Measurements from ENCODE around the gene BCL2L14. TPM values are rescaled to one million over a fixed set of nuclear protein-coding genes. Genes with fewer than 3 reads are reported as not detected.
"Not testable (repeated sequence)": the region's sequence is repeated elsewhere in the genome, so short reads cannot be mapped to it uniquely, and the experiment has no call there.

Gene BCL2L14
- total and polyA plus RNA-seq, 3 experiments from 2014 or later = 0.20 to 0.22 TPM; not detected in 1

- Mint-ChIP-seq H3K27ac (no peak overlapping the region), H3K36me3 (no peaks in the 10 kb centered on the region), H3K4me1 (no peaks in the 10 kb centered on the region), H3K27me3 (peaks cover 11 to 44% of the 10 kb centered on the region in 2 donors), H3K4me3 (no peak overlapping the region), H3K9me3 (peaks cover 0 to 2% (median 0%) of the 10 kb centered on the region in 5 donors)
- Histone ChIP-seq H3K4me1 (ENCODE audit: insufficient read depth, low read length) (no peaks in the 10 kb centered on the region), H3K9me3 (ENCODE audit: low read length) (no peaks in the 10 kb centered on the region), H3K27ac (ENCODE audit: low read depth, low read length) (no peak overlapping the region), H3K27me3 (ENCODE audit: insufficient read depth, low read length, poor library complexity, severe bottlenecking) (no peaks in the 10 kb centered on the region), H3K36me3 (ENCODE audit: insufficient read depth, low read length) (no peaks in the 10 kb centered on the region), H3K4me3 (ENCODE audit: low read length) (no peak overlapping the region)
- ChIA-PET POLR2A (no interaction called here), CTCF (no interaction called here)
- DNase-seq = no peak
These were observed 27.4 kb downstream of the BCL2L14 start for GRCh38 chr12:12097891-12098690.

- Histone ChIP-seq H3K4me3 (ENCODE audit: low read length) (no peak overlapping the region), H3K9me3 (ENCODE audit: low read length) (no peaks in the 10 kb centered on the region), H3K4me1 (ENCODE audit: insufficient read depth, low read length) (no peaks in the 10 kb centered on the region), H3K27me3 (ENCODE audit: insufficient read depth, low read length, poor library complexity, severe bottlenecking) (no peaks in the 10 kb centered on the region), H3K36me3 (ENCODE audit: insufficient read depth, low read length) (no peaks in the 10 kb centered on the region), H3K27ac (ENCODE audit: low read depth, low read length) (no peak overlapping the region)
- Mint-ChIP-seq H3K4me1 (no peaks in the 10 kb centered on the region), H3K27me3 (peaks cover 10 to 44% of the 10 kb centered on the region in 2 donors), H3K36me3 (no peaks in the 10 kb centered on the region), H3K27ac (no peak overlapping the region), H3K4me3 (no peak overlapping the region), H3K9me3 (peaks cover 0 to 4% (median 2%) of the 10 kb centered on the region in 5 donors)
- ChIA-PET POLR2A (no interaction called here), CTCF (no interaction called here)
- no peak for DNase-seq
These were observed 27.9 kb downstream of the BCL2L14 start for GRCh38 chr12:12098691-12099015.

- Histone ChIP-seq H3K27me3 (ENCODE audit: insufficient read depth, low read length, poor library complexity, severe bottlenecking) (no peaks in the 10 kb centered on the region), H3K36me3 (ENCODE audit: insufficient read depth, low read length) (no peaks in the 10 kb centered on the region), H3K27ac (ENCODE audit: low read depth, low read length) (no peak overlapping the region), H3K4me1 (ENCODE audit: insufficient read depth, low read length) (no peaks in the 10 kb centered on the region), H3K9me3 (ENCODE audit: low read length) (no peaks in the 10 kb centered on the region), H3K4me3 (ENCODE audit: low read length) (no peak overlapping the region)
- H3K27ac Mint-ChIP-seq = no peak overlapping the region
- no peaks in the 10 kb centered on the region for H3K4me1 Mint-ChIP-seq
- H3K4me3 Mint-ChIP-seq = no peak overlapping the region
- ChIA-PET CTCF (no interaction called here), POLR2A (no interaction called here)
- peaks cover 13 to 44% of the 10 kb centered on the region in 2 donors for H3K27me3 Mint-ChIP-seq
- peaks cover under 1 to 6% (median 2%) of the 10 kb centered on the region in 5 donors for H3K9me3 Mint-ChIP-seq
- H3K36me3 Mint-ChIP-seq = no peaks in the 10 kb centered on the region
- no peak for DNase-seq
These were observed 28.4 kb downstream of the BCL2L14 start for GRCh38 chr12:12099102-12099501.

GRCh38 chr12:12107678-12108077, 36.9 kb downstream of the BCL2L14 start:
- Mint-ChIP-seq H3K27ac (no peak overlapping the region), H3K4me3 (no peak overlapping the region), H3K4me1 (no peaks in the 10 kb centered on the region), H3K36me3 (peaks cover 0 to 9% (median 3%) of the 10 kb centered on the region in 3 donors), H3K27me3 (peaks cover 10% of the 10 kb centered on the region in 2 donors), H3K9me3 (peaks cover 27 to 35% (median 30%) of the 10 kb centered on the region in 5 donors)
- Histone ChIP-seq H3K27me3 (ENCODE audit: insufficient read depth, low read length, poor library complexity, severe bottlenecking) (no peaks in the 10 kb centered on the region), H3K4me1 (ENCODE audit: insufficient read depth, low read length) (no peaks in the 10 kb centered on the region), H3K9me3 (ENCODE audit: low read length) (no peaks in the 10 kb centered on the region), H3K36me3 (ENCODE audit: insufficient read depth, low read length) (no peaks in the 10 kb centered on the region), H3K27ac (ENCODE audit: low read depth, low read length) (no peak overlapping the region), H3K4me3 (ENCODE audit: low read length) (no peak overlapping the region)
- CTCF ChIA-PET = no interaction called here
- POLR2A ChIA-PET = no interaction called here
- no peak for DNase-seq

GRCh38 chr12:12108441-12109058, 37.8 kb downstream of the BCL2L14 start:
- H3K4me3 ChIP-seq (ENCODE audit: low read length) = no peak overlapping the region
- no peaks in the 10 kb centered on the region for H3K9me3 ChIP-seq (ENCODE audit: low read length)
- Mint-ChIP-seq H3K27ac (no peak overlapping the region), H3K9me3 (peaks cover 26 to 33% (median 27%) of the 10 kb centered on the region in 5 donors), H3K36me3 (peaks cover 0 to 9% (median 3%) of the 10 kb centered on the region in 3 donors), H3K27me3 (peaks cover 10 to 18% of the 10 kb centered on the region in 2 donors), H3K4me3 (no peak overlapping the region), H3K4me1 (no peaks in the 10 kb centered on the region)
- H3K4me1 ChIP-seq (ENCODE audit: insufficient read depth, low read length) = no peaks in the 10 kb centered on the region
- H3K36me3 ChIP-seq (ENCODE audit: insufficient read depth, low read length) = no peaks in the 10 kb centered on the region
- H3K27ac ChIP-seq (ENCODE audit: low read depth, low read length) = no peak overlapping the region
- no peaks in the 10 kb centered on the region for H3K27me3 ChIP-seq (ENCODE audit: insufficient read depth, low read length, poor library complexity, severe bottlenecking)
- ChIA-PET CTCF (no interaction called here), POLR2A (no interaction called here)
- no peak for DNase-seq

- H3K4me1 Mint-ChIP-seq; H3K4me1 ChIP-seq (ENCODE audit: insufficient read depth, low read length); H3K27me3 ChIP-seq (ENCODE audit: insufficient read depth, low read length, poor library complexity, severe bottlenecking); CTCF ChIA-PET; POLR2A ChIA-PET; H3K36me3 Mint-ChIP-seq; H3K9me3 ChIP-seq (ENCODE audit: low read length); H3K27ac ChIP-seq (ENCODE audit: low read depth, low read length); H3K36me3 ChIP-seq (ENCODE audit: insufficient read depth, low read length); H3K4me3 ChIP-seq (ENCODE audit: low read length): not testable (repeated sequence)
- peak overlapping the region in 5 of 8 donors; percentile 43 to 66 (median 62) for H3K27ac Mint-ChIP-seq
- DNase-seq = peak in 2 of 5 donors; percentile 21 to 71
- H3K4me3 Mint-ChIP-seq = peak overlapping the region in 6 of 7 donors; percentile 49 to 71 (median 58)
- peaks cover 11 to 18% of the 10 kb centered on the region in 2 donors for H3K27me3 Mint-ChIP-seq
- peaks cover 18 to 27% (median 26%) of the 10 kb centered on the region in 5 donors for H3K9me3 Mint-ChIP-seq
These were observed 40.3 kb downstream of the BCL2L14 start for GRCh38 chr12:12110923-12111555.

- ChIA-PET CTCF (no interaction called here), POLR2A (no interaction called here)
- Histone ChIP-seq H3K4me1 (ENCODE audit: insufficient read depth, low read length) (no peaks in the 10 kb centered on the region), H3K27ac (ENCODE audit: low read depth, low read length) (no peak overlapping the region), H3K27me3 (ENCODE audit: insufficient read depth, low read length, poor library complexity, severe bottlenecking) (no peaks in the 10 kb centered on the region), H3K9me3 (ENCODE audit: low read length) (no peaks in the 10 kb centered on the region), H3K4me3 (ENCODE audit: low read length) (no peak overlapping the region), H3K36me3 (ENCODE audit: insufficient read depth, low read length) (no peaks in the 10 kb centered on the region)
- Mint-ChIP-seq H3K27ac (no peak overlapping the region), H3K9me3 (no peaks in the 10 kb centered on the region), H3K4me3 (no peak overlapping the region), H3K27me3 (peaks cover 11 to 23% of the 10 kb centered on the region in 2 donors), H3K4me1 (no peaks in the 10 kb centered on the region), H3K36me3 (no peaks in the 10 kb centered on the region)
- DNase-seq = no peak
These were observed 44.8 kb downstream of the BCL2L14 start for GRCh38 chr12:12115514-12115913.

GRCh38 chr12:12116677-12117076, 45.9 kb downstream of the BCL2L14 start:
- peaks cover 11 to 23% of the 10 kb centered on the region in 2 donors for H3K27me3 Mint-ChIP-seq
- no peaks in the 10 kb centered on the region for H3K4me1 Mint-ChIP-seq
- no peaks in the 10 kb centered on the region for H3K36me3 ChIP-seq (ENCODE audit: insufficient read depth, low read length)
- H3K4me1 ChIP-seq (ENCODE audit: insufficient read depth, low read length) = no peaks in the 10 kb centered on the region
- H3K27ac ChIP-seq (ENCODE audit: low read depth, low read length) = no peak overlapping the region
- H3K27ac Mint-ChIP-seq = no peak overlapping the region
- no peaks in the 10 kb centered on the region for H3K27me3 ChIP-seq (ENCODE audit: insufficient read depth, low read length, poor library complexity, severe bottlenecking)
- no peaks in the 10 kb centered on the region for H3K9me3 ChIP-seq (ENCODE audit: low read length)
- no peaks in the 10 kb centered on the region for H3K9me3 Mint-ChIP-seq
- DNase-seq = no peak
- POLR2A ChIA-PET = no interaction called here
- CTCF ChIA-PET = no interaction called here
- H3K4me3 ChIP-seq (ENCODE audit: low read length) = no peak overlapping the region
- H3K4me3 Mint-ChIP-seq = no peak overlapping the region
- no peaks in the 10 kb centered on the region for H3K36me3 Mint-ChIP-seq

Measured in CD8-positive, alpha-beta memory T cell (primary cell).